K562 (cell line): ENCODE results near the gene PPP4C. TPM values are rescaled to one million over a fixed set of nuclear protein-coding genes. Genes with fewer than 3 reads are reported as not detected.

Experiments
- ARID2 ChIP-seq: fragments of 450-650 bp; IDR thresholded peaks from 2 replicates; pipeline ENCODE4 v1.6.1; 2017; ENCODE audit warnings: antibody characterized with exemption, mild to moderate bottlenecking
- CREB3L1 ChIP-seq: fragments of 450-650 bp; IDR thresholded peaks from 2 replicates; pipeline ENCODE4 v1.6.1; 2014; ENCODE audit warnings: low read depth, mild to moderate bottlenecking, moderate library complexity, borderline replicate concordance
- DEAF1 ChIP-seq: fragments of 450-650 bp; formaldehyde crosslinking; IDR thresholded peaks from 2 replicates; pipeline ENCODE4 v1.4.0; 2020; ENCODE audit warnings: mild to moderate bottlenecking, moderate library complexity
- GTF2E2 ChIP-seq: fragments of 200-800 bp; sonication (Bioruptor generic); IDR thresholded peaks from 2 replicates; pipeline ENCODE4 v1.6.1; 2016; ENCODE audit warnings: missing genetic modification characterization, missing compliant biosample characterization
- HDAC2 ChIP-seq: fragments of 450-650 bp; IDR thresholded peaks from 2 replicates; pipeline ENCODE4 v1.6.1; 2016; ENCODE audit warnings: mild to moderate bottlenecking
- KLF13 ChIP-seq: fragments of 450-650 bp; IDR thresholded peaks from 2 replicates; pipeline ENCODE4 v1.6.1; 2016; ENCODE audit warnings: missing genetic modification characterization, low read depth, mild to moderate bottlenecking, missing compliant biosample characterization, moderate library complexity, borderline replicate concordance
- LCOR ChIP-seq: sonication (generic); formaldehyde crosslinking; IDR thresholded peaks from 2 replicates; pipeline ENCODE4 v1.8.0; 2022; ENCODE audit warnings: mild to moderate bottlenecking, missing genetic modification reagents
- MNT ChIP-seq, 2 experiments: fragments of 450-650 bp; conservative IDR thresholded peaks; 2 replicates each; pipeline ENCODE4 v1.6.1; 2017; ENCODE audit warnings: mild to moderate bottlenecking in 2 of 2, moderate library complexity in 2 of 2
- PYGO2 ChIP-seq: fragments of 450-650 bp; IDR thresholded peaks from 2 replicates; pipeline ENCODE4 v1.6.1; 2016; ENCODE audit warnings: mild to moderate bottlenecking, missing genetic modification characterization, moderate library complexity, missing compliant biosample characterization
- RFX5 ChIP-seq: IDR thresholded peaks from 2 replicates; pipeline ENCODE4 v1.6.1; 2011; ENCODE audit warnings: low read depth, mild to moderate bottlenecking, improper control_type of control experiment, low read length
- RFX7 ChIP-seq: fragments of 250-450 bp; sonication (Bioruptor Pico); IDR thresholded peaks from 2 replicates; pipeline ENCODE4 v1.5.1; 2021; ENCODE audit warnings: mild to moderate bottlenecking
- SETDB1 ChIP-seq: IDR thresholded peaks from one replicate; pipeline ENCODE4 v1.6.1; 2012; ENCODE audit warnings: low read length, control low read depth, inconsistent platforms
- SOX6 ChIP-seq: fragments of 450-650 bp; IDR thresholded peaks from 2 replicates; pipeline ENCODE4 v1.6.1; 2014; ENCODE audit warnings: mild to moderate bottlenecking
- TCFL5 ChIP-seq: fragments of 250-450 bp; sonication (Bioruptor Pico); conservative IDR thresholded peaks from 2 replicates; pipeline ENCODE4 v1.6.1; 2021; ENCODE audit warnings: mild to moderate bottlenecking, moderate library complexity, matching md5 sums
- UBTF ChIP-seq, 2 experiments: IDR thresholded peaks; 2 replicates each; pipeline ENCODE4 v1.6.1; 2012; ENCODE audit warnings: improper control_type of control experiment in 2 of 2, low read depth in 2 of 2, low read length in 2 of 2, borderline replicate concordance in 1 of 2
- ZBTB26 ChIP-seq: fragments of 450-650 bp; formaldehyde crosslinking; IDR thresholded peaks from 2 replicates; pipeline ENCODE4 v1.4.0; 2022; ENCODE audit warnings: missing genetic modification characterization
- ZNF24 ChIP-seq: fragments of 450-650 bp; IDR thresholded peaks from 2 replicates; pipeline ENCODE4 v1.6.1; 2016
- ZNF384 ChIP-seq: IDR thresholded peaks from 2 replicates; pipeline ENCODE4 v1.6.1; 2012; ENCODE audit warnings: low read depth, low read length, improper control_type of control experiment
- ZNF584 ChIP-seq: fragments of 200-800 bp; sonication (Bioruptor generic); IDR thresholded peaks from 2 replicates; pipeline ENCODE4 v1.6.1; 2016; ENCODE audit warnings: low read depth, mild to moderate bottlenecking, missing genetic modification characterization, missing compliant biosample characterization
- ZNF830 ChIP-seq: fragments of 250-450 bp; sonication (Bioruptor Pico); IDR thresholded peaks from 2 replicates; pipeline ENCODE4 v1.5.0; 2021; ENCODE audit warnings: mild to moderate bottlenecking
- polyA plus RNA-seq, 8 experiments: library from polyadenylated mRNA; depleted of rRNA in 4 of 8; stranded (reverse) in 5 of 8; unstranded in 3 of 8; fragments of >200 nt; fragmentation: Nextera tagmentation in 2 of 8; fragmentation: Illumina TruSeq in 1 of 8; extraction: Ambion mirVana in 2 of 8; extraction: Trizol in 1 of 8; gene quantifications; 2 replicates each; pipeline versions ENCODE4 v1.2.1 to v1.2.3, GENCODE V29; 2011 to 2014; ENCODE audit warnings: inconsistent platforms in 1 of 8, missing spikeins in 1 of 8
- total RNA-seq, 7 experiments: library from RNA; depleted of rRNA in 6 of 7; stranded (reverse); fragments of >200 nt in 6 of 7; fragmentation: Illumina TruSeq in 2 of 7; extraction: Trizol in 2 of 7; gene quantifications; 2 replicates each; pipeline versions ENCODE4 v1.2.1 to v1.2.3, GENCODE V29; 2011 to 2021; ENCODE audit warnings: low replicate concordance in 1 of 7

PPP4C gene
- total and polyA plus RNA-seq, 9 of the 15 experiments (the other 6 are each of a cell fraction or from before 2014, with no cell fraction given): 3.5 to 183 (median 131) TPM

- TF ChIP-seq SETDB1 (no peak), RFX7 (CRISPR knock-in tag) (peak; percentile 86; the same call in 1 of the 2 replicates), UBTF (IDR thresholded peaks at IDR 0.05; ENCODE audit: borderline replicate concordance in 1 of 2, low read depth in 2 of 2, low read length in 2 of 2) (0 out of 4 replicates have a peak, but pooled peaks of 1 of the 2 experiments have one; percentile 18), DEAF1 (CRISPR knock-in tag) (peak; percentile 42; the same call in 1 of the 2 replicates), GTF2E2 (0 out of 2 replicates have a peak, but pooled peaks have one; percentile 57), MNT (conservative IDR thresholded peaks at IDR 0.05) (peak; percentile 87 to 89), ZNF584 (CRISPR knock-in tag) (peak; percentile 55; the same call in 1 of the 2 replicates), RFX5 (0 out of 2 replicates have a peak, but pooled peaks have one; percentile 25), ARID2 (no peak), PYGO2 (tag) (peak; percentile 73), ZNF24 (peak; percentile 70), ZNF384 (no peak; the same call in 1 of the 2 replicates), SOX6 (peak; percentile 94), CREB3L1 (peak; percentile 23; the same call in 1 of the 2 replicates), LCOR (CRISPR knock-in tag) (no peak; the same call in 1 of the 2 replicates), HDAC2 (peak; percentile 82), TCFL5 (CRISPR knock-in tag) (peak; percentile 94), KLF13 (tag) (peak; percentile 82), ZNF830 (CRISPR knock-in tag) (peak; percentile 94; the same call in 1 of the 2 replicates), ZBTB26 (peak; percentile 75; the same call in 1 of the 2 replicates)
Measured at GRCh38 chr16:30092373-30093010, 16.7 kb downstream of the PPP4C start (continued).
